ENCODE results near the gene IL17RE. TPM values are rescaled to one million over a fixed set of nuclear protein-coding genes. Genes with fewer than 3 reads are reported as not detected.

IL17RE gene
- total and polyA plus RNA-seq, 2 of the 13 experiments (the other 11 are each of a cell fraction or from before 2014, with no cell fraction given) = 14.5 to 24.1 TPM

DNA sequence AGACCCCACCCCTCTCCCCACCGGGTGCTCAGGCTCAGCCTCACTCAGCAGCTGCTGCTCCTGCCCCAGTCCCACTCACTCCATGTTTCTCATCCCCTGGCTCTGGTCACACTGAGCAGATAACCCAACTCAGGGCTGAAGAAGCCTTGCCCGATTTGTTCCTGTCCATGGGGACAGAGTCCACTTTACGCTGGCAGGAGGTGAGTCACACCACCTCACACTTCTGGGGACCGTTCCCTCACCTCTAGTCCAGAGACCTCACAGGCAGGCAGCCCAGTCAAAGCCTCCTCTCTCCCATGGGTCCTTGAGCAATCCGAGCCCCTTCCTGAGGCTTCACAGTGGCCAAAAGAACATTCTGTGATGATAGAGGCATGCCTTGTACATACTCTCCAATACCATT lies 23.9 kb upstream of the IL17RE start (continued):
- TF ChIP-seq, protein P1, sequence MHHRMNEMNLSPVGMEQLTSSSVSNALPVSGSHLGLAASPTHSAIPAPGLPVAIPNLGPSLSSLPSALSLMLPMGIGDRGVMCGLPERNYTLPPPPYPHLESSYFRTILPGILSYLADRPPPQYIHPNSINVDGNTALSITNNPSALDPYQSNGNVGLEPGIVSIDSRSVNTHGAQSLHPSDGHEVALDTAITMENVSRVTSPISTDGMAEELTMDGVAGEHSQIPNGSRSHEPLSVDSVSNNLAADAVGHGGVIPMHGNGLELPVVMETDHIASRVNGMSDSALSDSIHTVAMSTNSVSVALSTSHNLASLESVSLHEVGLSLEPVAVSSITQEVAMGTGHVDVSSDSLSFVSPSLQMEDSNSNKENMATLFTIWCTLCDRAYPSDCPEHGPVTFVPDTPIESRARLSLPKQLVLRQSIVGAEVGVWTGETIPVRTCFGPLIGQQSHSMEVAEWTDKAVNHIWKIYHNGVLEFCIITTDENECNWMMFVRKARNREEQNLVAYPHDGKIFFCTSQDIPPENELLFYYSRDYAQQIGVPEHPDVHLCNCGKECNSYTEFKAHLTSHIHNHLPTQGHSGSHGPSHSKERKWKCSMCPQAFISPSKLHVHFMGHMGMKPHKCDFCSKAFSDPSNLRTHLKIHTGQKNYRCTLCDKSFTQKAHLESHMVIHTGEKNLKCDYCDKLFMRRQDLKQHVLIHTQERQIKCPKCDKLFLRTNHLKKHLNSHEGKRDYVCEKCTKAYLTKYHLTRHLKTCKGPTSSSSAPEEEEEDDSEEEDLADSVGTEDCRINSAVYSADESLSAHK (CRISPR knock-in tag; IDR thresholded peaks at IDR 0.05; ENCODE audit: borderline replicate concordance) = no peak
- TF ChIP-seq, protein P2, sequence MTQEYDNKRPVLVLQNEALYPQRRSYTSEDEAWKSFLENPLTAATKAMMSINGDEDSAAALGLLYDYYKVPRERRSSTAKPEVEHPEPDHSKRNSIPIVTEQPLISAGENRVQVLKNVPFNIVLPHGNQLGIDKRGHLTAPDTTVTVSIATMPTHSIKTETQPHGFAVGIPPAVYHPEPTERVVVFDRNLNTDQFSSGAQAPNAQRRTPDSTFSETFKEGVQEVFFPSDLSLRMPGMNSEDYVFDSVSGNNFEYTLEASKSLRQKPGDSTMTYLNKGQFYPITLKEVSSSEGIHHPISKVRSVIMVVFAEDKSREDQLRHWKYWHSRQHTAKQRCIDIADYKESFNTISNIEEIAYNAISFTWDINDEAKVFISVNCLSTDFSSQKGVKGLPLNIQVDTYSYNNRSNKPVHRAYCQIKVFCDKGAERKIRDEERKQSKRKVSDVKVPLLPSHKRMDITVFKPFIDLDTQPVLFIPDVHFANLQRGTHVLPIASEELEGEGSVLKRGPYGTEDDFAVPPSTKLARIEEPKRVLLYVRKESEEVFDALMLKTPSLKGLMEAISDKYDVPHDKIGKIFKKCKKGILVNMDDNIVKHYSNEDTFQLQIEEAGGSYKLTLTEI (CRISPR knock-in tag; conservative IDR thresholded peaks at IDR 0.05) = no peak
- TF ChIP-seq ZKSCAN1 (IDR thresholded peaks at IDR 0.05; ENCODE audit: low read length) = no peak
- TF ChIP-seq, protein P3, sequence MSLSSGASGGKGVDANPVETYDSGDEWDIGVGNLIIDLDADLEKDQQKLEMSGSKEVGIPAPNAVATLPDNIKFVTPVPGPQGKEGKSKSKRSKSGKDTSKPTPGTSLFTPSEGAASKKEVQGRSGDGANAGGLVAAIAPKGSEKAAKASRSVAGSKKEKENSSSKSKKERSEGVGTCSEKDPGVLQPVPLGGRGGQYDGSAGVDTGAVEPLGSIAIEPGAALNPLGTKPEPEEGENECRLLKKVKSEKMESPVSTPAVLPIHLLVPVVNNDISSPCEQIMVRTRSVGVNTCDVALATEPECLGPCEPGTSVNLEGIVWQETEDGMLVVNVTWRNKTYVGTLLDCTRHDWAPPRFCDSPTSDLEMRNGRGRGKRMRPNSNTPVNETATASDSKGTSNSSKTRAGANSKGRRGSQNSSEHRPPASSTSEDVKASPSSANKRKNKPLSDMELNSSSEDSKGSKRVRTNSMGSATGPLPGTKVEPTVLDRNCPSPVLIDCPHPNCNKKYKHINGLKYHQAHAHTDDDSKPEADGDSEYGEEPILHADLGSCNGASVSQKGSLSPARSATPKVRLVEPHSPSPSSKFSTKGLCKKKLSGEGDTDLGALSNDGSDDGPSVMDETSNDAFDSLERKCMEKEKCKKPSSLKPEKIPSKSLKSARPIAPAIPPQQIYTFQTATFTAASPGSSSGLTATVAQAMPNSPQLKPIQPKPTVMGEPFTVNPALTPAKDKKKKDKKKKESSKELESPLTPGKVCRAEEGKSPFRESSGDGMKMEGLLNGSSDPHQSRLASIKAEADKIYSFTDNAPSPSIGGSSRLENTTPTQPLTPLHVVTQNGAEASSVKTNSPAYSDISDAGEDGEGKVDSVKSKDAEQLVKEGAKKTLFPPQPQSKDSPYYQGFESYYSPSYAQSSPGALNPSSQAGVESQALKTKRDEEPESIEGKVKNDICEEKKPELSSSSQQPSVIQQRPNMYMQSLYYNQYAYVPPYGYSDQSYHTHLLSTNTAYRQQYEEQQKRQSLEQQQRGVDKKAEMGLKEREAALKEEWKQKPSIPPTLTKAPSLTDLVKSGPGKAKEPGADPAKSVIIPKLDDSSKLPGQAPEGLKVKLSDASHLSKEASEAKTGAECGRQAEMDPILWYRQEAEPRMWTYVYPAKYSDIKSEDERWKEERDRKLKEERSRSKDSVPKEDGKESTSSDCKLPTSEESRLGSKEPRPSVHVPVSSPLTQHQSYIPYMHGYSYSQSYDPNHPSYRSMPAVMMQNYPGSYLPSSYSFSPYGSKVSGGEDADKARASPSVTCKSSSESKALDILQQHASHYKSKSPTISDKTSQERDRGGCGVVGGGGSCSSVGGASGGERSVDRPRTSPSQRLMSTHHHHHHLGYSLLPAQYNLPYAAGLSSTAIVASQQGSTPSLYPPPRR (CRISPR knock-in tag; IDR thresholded peaks at IDR 0.05; ENCODE audit: borderline replicate concordance) = 0 out of 2 replicates have a peak, but pooled peaks have one; percentile 41
- TF ChIP-seq PAWR (CRISPR knock-in tag; IDR thresholded peaks at IDR 0.05; ENCODE audit: borderline replicate concordance) = no peak
- no peak for TF ChIP-seq ZNF350 (CRISPR knock-in tag; IDR thresholded peaks at IDR 0.05; ENCODE audit: borderline replicate concordance, low read depth)
- TF ChIP-seq, protein P4, sequence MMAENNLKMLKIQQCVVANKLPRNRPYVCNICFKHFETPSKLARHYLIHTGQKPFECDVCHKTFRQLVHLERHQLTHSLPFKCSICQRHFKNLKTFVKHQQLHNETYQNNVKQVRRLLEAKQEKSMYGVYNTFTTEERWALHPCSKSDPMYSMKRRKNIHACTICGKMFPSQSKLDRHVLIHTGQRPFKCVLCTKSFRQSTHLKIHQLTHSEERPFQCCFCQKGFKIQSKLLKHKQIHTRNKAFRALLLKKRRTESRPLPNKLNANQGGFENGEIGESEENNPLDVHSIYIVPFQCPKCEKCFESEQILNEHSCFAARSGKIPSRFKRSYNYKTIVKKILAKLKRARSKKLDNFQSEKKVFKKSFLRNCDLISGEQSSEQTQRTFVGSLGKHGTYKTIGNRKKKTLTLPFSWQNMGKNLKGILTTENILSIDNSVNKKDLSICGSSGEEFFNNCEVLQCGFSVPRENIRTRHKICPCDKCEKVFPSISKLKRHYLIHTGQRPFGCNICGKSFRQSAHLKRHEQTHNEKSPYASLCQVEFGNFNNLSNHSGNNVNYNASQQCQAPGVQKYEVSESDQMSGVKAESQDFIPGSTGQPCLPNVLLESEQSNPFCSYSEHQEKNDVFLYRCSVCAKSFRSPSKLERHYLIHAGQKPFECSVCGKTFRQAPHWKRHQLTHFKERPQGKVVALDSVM (CRISPR knock-in tag; IDR thresholded peaks at IDR 0.05) = no peak
- peak; percentile 91 for TF ChIP-seq JUND (CRISPR knock-in tag; IDR thresholded peaks at IDR 0.05)
- TF ChIP-seq ZNF550 (CRISPR knock-in tag; IDR thresholded peaks at IDR 0.05; ENCODE audit: borderline replicate concordance) = no peak
- no peak; the same call in 1 of the 2 replicates for TF ChIP-seq EHMT2 (IDR thresholded peaks at IDR 0.05; ENCODE audit: borderline replicate concordance, low read depth, low read length)
- TF ChIP-seq HNF4A (CRISPR knock-in tag; IDR thresholded peaks at IDR 0.05) = peak; percentile 89
- TF ChIP-seq ZNF430 (CRISPR knock-in tag; IDR thresholded peaks at IDR 0.05) = no peak
- no peak for TF ChIP-seq AHR (CRISPR knock-in tag; IDR thresholded peaks at IDR 0.05)
- TF ChIP-seq ZNF589 (CRISPR knock-in tag; conservative IDR thresholded peaks at IDR 0.05) = no peak
- no peak for TF ChIP-seq DNMT3B (CRISPR knock-in tag; conservative IDR thresholded peaks at IDR 0.05)
- TF ChIP-seq CBX1 (IDR thresholded peaks at IDR 0.05; ENCODE audit: low read depth) = no peak
- no peak for TF ChIP-seq ZNF282 (IDR thresholded peaks at IDR 0.05; ENCODE audit: partially characterized antibody)
- no peak for TF ChIP-seq TBL1XR1 (IDR thresholded peaks at IDR 0.05; ENCODE audit: borderline replicate concordance, low read length, partially characterized antibody)
- TF ChIP-seq ZNF747 (CRISPR knock-in tag; IDR thresholded peaks at IDR 0.05; ENCODE audit: borderline replicate concordance) = no peak
- TF ChIP-seq ZNF17 (CRISPR knock-in tag; IDR thresholded peaks at IDR 0.05) = no peak

Measured in HepG2 (cell line).